Gastrocnemius medialis (tissue), 4 donors: Measurements from ENCODE around the gene BEST1. TPM values are rescaled to one million over a fixed set of nuclear protein-coding genes. Genes with fewer than 3 reads are reported as not detected.

Source experiments
- ATAC-seq, 2 donors: fragments of 150-250 bp; one replicate each; pipeline ENCODE4 v1.9.1; 2016
- DNase-seq, 2 donors: peaks; one replicate each; pipeline ENCODE4 v3.0.0-alpha.2; 2019
- H3K27ac ChIP-seq, 4 donors: fragments of 200-600 bp; sonication (generic); 1 replicate in 1 of 4; 2 replicates in 3 of 4; pipeline ENCODE4 v1.5.1; 2016 to 2018; ENCODE audit warnings: mild to moderate bottlenecking in 2 of 4, moderate library complexity in 1 of 4
- H3K27me3 ChIP-seq, 3 donors: fragments of 200-600 bp; sonication (generic) in 2 of 3; 1 replicate in 1 of 3; 2 replicates in 2 of 3; pipeline versions ENCODE4 v1.5.1 to v1.6.0; 2016 to 2019; ENCODE audit warnings: mild to moderate bottlenecking in 1 of 3, moderate library complexity in 1 of 3
- H3K36me3 ChIP-seq, 2 donors: fragments of 200-600 bp; sonication (generic) in 1 of 2; one replicate each; pipeline ENCODE4 v1.5.1; 2017 to 2018
- H3K4me1 ChIP-seq, 2 donors: fragments of 200-600 bp; sonication (generic) in 1 of 2; one replicate each; pipeline ENCODE4 v1.5.1; 2016 to 2017; ENCODE audit warnings: mild to moderate bottlenecking in 2 of 2
- H3K4me3 ChIP-seq, 4 donors: fragments of 200-600 bp; sonication (generic) in 3 of 4; 1 replicate in 1 of 4; 2 replicates in 3 of 4; pipeline ENCODE4 v1.5.1; 2016 to 2019; ENCODE audit warnings: mild to moderate bottlenecking in 2 of 4
- H3K9me3 ChIP-seq, 3 donors: fragments of 200-600 bp; sonication (generic) in 2 of 3; 1 replicate in 1 of 3; 2 replicates in 2 of 3; pipeline ENCODE4 v1.5.1; 2016 to 2019
- CTCF ChIP-seq, 5 experiments: fragments of 450-650 bp in 3 of 5; fragments of 200-600 bp in 2 of 5; sonication (generic) in 2 of 5; IDR thresholded peaks in 4 of 5; conservative IDR thresholded peaks in 1 of 5; 1 replicate in 4 of 5; 2 replicates in 1 of 5; pipeline ENCODE4 v1.5.1; 2016 to 2019; ENCODE audit warnings: antibody characterized with exemption in 5 of 5, mild to moderate bottlenecking in 3 of 5, moderate library complexity in 3 of 5
- POLR2A ChIP-seq, 2 donors: fragments of 450-650 bp; IDR thresholded peaks; one replicate each; pipeline ENCODE4 v1.6.1; 2017; ENCODE audit warnings: antibody characterized with exemption in 2 of 2, mild to moderate bottlenecking in 2 of 2, moderate library complexity in 2 of 2
- in situ Hi-C, 4 donors: fragments of 200-750 bp; cut with MboI; loops; one replicate each; pipeline versions ENCODE4 v1.15.0 to v1.8.0; 2017; ENCODE audit warnings: low sequenced_read_pairs in 4 of 4
- intact Hi-C: fragments of 100-400 bp; cut with DNase I; formaldehyde crosslinking; loops from one replicate; pipeline ENCODE4 v1.15.1; 2023; ENCODE audit warnings: low total_unique reads
- total RNA-seq, 4 donors: library from RNA; depleted of rRNA; stranded (reverse); fragments of >200 nt; gene quantifications; one replicate each; pipeline versions ENCODE4 v1.1.0 to v1.2.3, GENCODE V29; 2016

BEST1 gene
- total RNA-seq, 4 donors from 2014 or later: 0.93 to 1.7 (median 0.94) TPM; not detected in 1

- Histone ChIP-seq H3K4me3 (no peak overlapping the region), H3K27me3 (no peaks in the 10 kb centered on the region), H3K9me3 (no peaks in the 10 kb centered on the region), H3K27ac (no peak overlapping the region), H3K4me1 (no peaks in the 10 kb centered on the region), H3K36me3 (no peaks in the 10 kb centered on the region)
- TF ChIP-seq CTCF (IDR thresholded peaks at IDR 0.05 in 4 of 5, conservative IDR thresholded peaks at IDR 0.05 in 1 of 5) (no peak), POLR2A (IDR thresholded peaks at IDR 0.05) (no peak)
- ATAC-seq (no peak), DNase-seq (no peak)
- in situ Hi-C loops: no loop called here
- intact Hi-C loops: no loop called here
These were observed 45.0 kb upstream of the BEST1 start for GRCh38 chr11:61905067-61905696.

GRCh38 chr11:61905801-61906521, 44.2 kb upstream of the BEST1 start:
- H3K4me1 ChIP-seq: no peaks in the 10 kb centered on the region
- TF ChIP-seq CTCF (IDR thresholded peaks at IDR 0.05 in 4 of 5, conservative IDR thresholded peaks at IDR 0.05 in 1 of 5): no peak
- no peak for TF ChIP-seq POLR2A (IDR thresholded peaks at IDR 0.05)
- no peaks in the 10 kb centered on the region for H3K36me3 ChIP-seq
- in situ Hi-C loops: no loop called here
- H3K9me3 ChIP-seq: no peaks in the 10 kb centered on the region
- no peaks in the 10 kb centered on the region for H3K27me3 ChIP-seq
- ATAC-seq (no peak), DNase-seq (no peak)
- intact Hi-C loops: no loop called here
- no peak overlapping the region for H3K4me3 ChIP-seq
- H3K27ac ChIP-seq: no peak overlapping the region

- Histone ChIP-seq H3K9me3 (no peaks in the 10 kb centered on the region), H3K36me3 (no peaks in the 10 kb centered on the region), H3K27ac (no peak overlapping the region), H3K4me1 (no peaks in the 10 kb centered on the region), H3K27me3 (no peaks in the 10 kb centered on the region), H3K4me3 (no peak overlapping the region)
- no peak for DNase-seq
- no peak for ATAC-seq
- in situ Hi-C loops: no loop called here
- intact Hi-C loops: no loop called here
- TF ChIP-seq CTCF (IDR thresholded peaks at IDR 0.05 in 4 of 5, conservative IDR thresholded peaks at IDR 0.05 in 1 of 5) (no peak), POLR2A (IDR thresholded peaks at IDR 0.05) (no peak)
These were observed 43.6 kb upstream of the BEST1 start for GRCh38 chr11:61906522-61906909.

DNA sequence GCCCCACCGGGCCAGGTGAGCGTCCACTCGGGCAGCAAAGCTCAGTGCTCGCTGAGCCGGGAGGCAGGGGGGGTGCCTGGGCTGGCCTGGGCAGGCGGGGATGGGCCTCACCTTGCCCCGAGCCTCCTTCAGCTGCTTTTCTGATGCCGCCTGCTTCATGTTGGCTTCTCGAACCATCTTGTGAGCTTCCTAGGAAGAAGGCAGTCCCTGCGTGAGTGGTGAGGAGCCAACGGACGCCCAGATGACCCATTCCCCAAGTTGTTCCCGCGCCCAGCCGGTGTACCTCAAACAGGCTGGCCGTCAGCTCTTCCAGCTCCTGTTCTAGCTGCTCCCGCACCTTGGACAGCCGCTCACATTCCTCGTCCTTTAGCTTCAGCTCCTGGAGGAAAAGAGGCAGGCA, 42.9 kb upstream of the BEST1 start:
- TF ChIP-seq POLR2A (IDR thresholded peaks at IDR 0.05) (no peak), CTCF (IDR thresholded peaks at IDR 0.05 in 4 of 5, conservative IDR thresholded peaks at IDR 0.05 in 1 of 5) (no peak)
- no peak overlapping the region for H3K4me3 ChIP-seq
- ATAC-seq (no peak), DNase-seq (no peak)
- no peak overlapping the region for H3K27ac ChIP-seq
- H3K4me1 ChIP-seq: no peaks in the 10 kb centered on the region
- no peaks in the 10 kb centered on the region for H3K9me3 ChIP-seq
- in situ Hi-C loops (no loop called here), intact Hi-C loops (no loop called here)
- H3K27me3 ChIP-seq: no peaks in the 10 kb centered on the region
- no peaks in the 10 kb centered on the region for H3K36me3 ChIP-seq
